Keratinocyte (primary cell): ENCODE results near the gene CGNL1.

Source experiments
- EZH2 ChIP-seq: IDR thresholded peaks from one replicate; pipeline ENCODE4 v1.6.1; 2012; ENCODE audit warnings: inconsistent platforms, mild to moderate bottlenecking, low read length, moderate library complexity
- TF ChIP-seq, protein P1 (sequence below), 3 experiments: IDR thresholded peaks in 1 of 3; conservative IDR thresholded peaks in 1 of 3; optimal IDR thresholded peaks in 1 of 3; 2 replicates in 2 of 3; 3 replicates in 1 of 3; pipeline versions ENCODE3 to v1.5.1; 2011; ENCODE audit warnings: low read length in 3 of 3, mild to moderate bottlenecking in 3 of 3, moderate library complexity in 2 of 3, control low read depth in 1 of 3, inconsistent platforms in 1 of 3; ENCODE audit not compliant: insufficient read depth in 2 of 3; ENCODE audit errors: extremely low read depth in 1 of 3

DNA sequence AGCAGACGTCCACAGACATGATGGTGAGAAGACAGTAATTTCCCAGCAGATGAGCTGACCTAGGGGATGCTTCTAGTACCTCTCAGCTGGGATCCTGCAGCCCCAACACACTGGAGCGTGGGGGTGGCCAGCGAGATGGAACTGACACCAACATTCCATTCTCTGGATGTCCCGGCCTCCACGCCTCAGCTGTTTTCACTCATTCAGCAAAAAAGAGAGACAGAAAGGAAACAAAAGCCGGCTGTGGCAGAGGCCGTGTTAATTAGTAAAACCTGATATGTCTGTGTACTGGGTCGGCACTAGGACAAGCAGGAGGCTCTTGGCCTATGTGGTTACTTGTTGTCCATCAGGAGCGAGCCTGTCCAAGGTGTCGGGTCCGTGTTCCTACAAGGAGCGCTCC lies 132.8 kb downstream of the CGNL1 start:
- TF ChIP-seq, protein P1, sequence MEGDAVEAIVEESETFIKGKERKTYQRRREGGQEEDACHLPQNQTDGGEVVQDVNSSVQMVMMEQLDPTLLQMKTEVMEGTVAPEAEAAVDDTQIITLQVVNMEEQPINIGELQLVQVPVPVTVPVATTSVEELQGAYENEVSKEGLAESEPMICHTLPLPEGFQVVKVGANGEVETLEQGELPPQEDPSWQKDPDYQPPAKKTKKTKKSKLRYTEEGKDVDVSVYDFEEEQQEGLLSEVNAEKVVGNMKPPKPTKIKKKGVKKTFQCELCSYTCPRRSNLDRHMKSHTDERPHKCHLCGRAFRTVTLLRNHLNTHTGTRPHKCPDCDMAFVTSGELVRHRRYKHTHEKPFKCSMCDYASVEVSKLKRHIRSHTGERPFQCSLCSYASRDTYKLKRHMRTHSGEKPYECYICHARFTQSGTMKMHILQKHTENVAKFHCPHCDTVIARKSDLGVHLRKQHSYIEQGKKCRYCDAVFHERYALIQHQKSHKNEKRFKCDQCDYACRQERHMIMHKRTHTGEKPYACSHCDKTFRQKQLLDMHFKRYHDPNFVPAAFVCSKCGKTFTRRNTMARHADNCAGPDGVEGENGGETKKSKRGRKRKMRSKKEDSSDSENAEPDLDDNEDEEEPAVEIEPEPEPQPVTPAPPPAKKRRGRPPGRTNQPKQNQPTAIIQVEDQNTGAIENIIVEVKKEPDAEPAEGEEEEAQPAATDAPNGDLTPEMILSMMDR (optimal IDR thresholded peaks at IDR 0.05 in 1 of 3, IDR thresholded peaks at IDR 0.05 in 1 of 3, conservative IDR thresholded peaks at IDR 0.05 in 1 of 3; ENCODE audit: extremely low read depth in 1 of 3, insufficient read depth in 2 of 3, low read length in 3 of 3) = no peak
- TF ChIP-seq EZH2 = no peak
